ENCODE data around the gene PTPN12. TPM values are rescaled to one million over a fixed set of nuclear protein-coding genes. Genes with fewer than 3 reads are reported as not detected.

The PTPN12 gene
- total RNA-seq, 1 experiment from 2014 or later, result 104 TPM

GRCh38 chr7:77679608-77680007, 142.5 kb downstream of the PTPN12 start:
- ChIA-PET CTCF (interaction anchor here (0.7 to 1.9 kb wide), 4 partner anchors 17 to 432 kb away, joined by 3 to 11 read pairs (median 4); partner anchors contain the start of gene RSBN1L), POLR2A (interaction anchor here (0.8 to 1.2 kb wide), 3 partner anchors 11 to 80 kb away, joined by 3 to 7 read pairs (median 6); partner anchors contain the start of gene RSBN1L)
- H3K9me3 Mint-ChIP-seq (ENCODE audit: unreplicated experiment), result no peaks in the 10 kb centered on the region
- H3K4me1 Mint-ChIP-seq (ENCODE audit: insufficient read depth, unreplicated experiment), result peaks cover 11% of the 10 kb centered on the region
- H3K27me3 Mint-ChIP-seq (ENCODE audit: insufficient read depth, unreplicated experiment), result no peaks in the 10 kb centered on the region
- peaks cover 25% of the 10 kb centered on the region for H3K36me3 Mint-ChIP-seq (ENCODE audit: insufficient read depth, unreplicated experiment)
- no TSS peak for BruUV-seq (replicated peaks)
- no peak for TF ChIP-seq CTCF (IDR thresholded peaks at IDR 0.05; ENCODE audit: unreplicated experiment)
- no peak overlapping the region for H3K4me3 Mint-ChIP-seq (ENCODE audit: unreplicated experiment)
- no peak overlapping the region for H3K27ac Mint-ChIP-seq (ENCODE audit: low read depth, unreplicated experiment)
- intact Hi-C loops (cut with micrococcal nuclease), result no loop called here
- DNase-seq (ENCODE audit: unreplicated experiment), result no peak

- POLR2A ChIA-PET, result interaction anchor here (1.2 kb wide), 2 partner anchors 16 to 79 kb away, joined by 3 to 7 read pairs; partner anchors contain the start of gene RSBN1L
- no TSS peak for BruUV-seq (replicated peaks)
- intact Hi-C loops (cut with micrococcal nuclease), result no loop called here
- H3K4me3 Mint-ChIP-seq (ENCODE audit: unreplicated experiment), result no peak overlapping the region
- TF ChIP-seq CTCF (IDR thresholded peaks at IDR 0.05; ENCODE audit: unreplicated experiment), result no peak
- CTCF ChIA-PET, result interaction anchor here (0.7 to 1.9 kb wide), 4 partner anchors 16 to 433 kb away, joined by 3 to 11 read pairs (median 4); partner anchors contain the start of genes PHTF2, RSBN1L and TMEM60
- H3K27ac Mint-ChIP-seq (ENCODE audit: low read depth, unreplicated experiment), result no peak overlapping the region
- H3K4me1 Mint-ChIP-seq (ENCODE audit: insufficient read depth, unreplicated experiment), result peaks cover 9% of the 10 kb centered on the region
- no peaks in the 10 kb centered on the region for H3K9me3 Mint-ChIP-seq (ENCODE audit: unreplicated experiment)
- H3K27me3 Mint-ChIP-seq (ENCODE audit: insufficient read depth, unreplicated experiment), result no peaks in the 10 kb centered on the region
- peaks cover 27% of the 10 kb centered on the region for H3K36me3 Mint-ChIP-seq (ENCODE audit: insufficient read depth, unreplicated experiment)
- no peak for DNase-seq (ENCODE audit: unreplicated experiment)
These were observed 143.2 kb downstream of the PTPN12 start for GRCh38 chr7:77680266-77680665.

- Mint-ChIP-seq H3K27ac (ENCODE audit: low read depth, unreplicated experiment) (no peak overlapping the region), H3K27me3 (ENCODE audit: insufficient read depth, unreplicated experiment) (no peaks in the 10 kb centered on the region), H3K9me3 (ENCODE audit: unreplicated experiment) (no peaks in the 10 kb centered on the region), H3K4me1 (ENCODE audit: insufficient read depth, unreplicated experiment) (peaks cover 23% of the 10 kb centered on the region), H3K4me3 (ENCODE audit: unreplicated experiment) (no peak overlapping the region), H3K36me3 (ENCODE audit: insufficient read depth, unreplicated experiment) (peaks cover 33% of the 10 kb centered on the region)
- POLR2A ChIA-PET, result interaction anchor here (0.7 to 4.5 kb wide), 9 partner anchors 8 to 114 kb away, joined by 3 to 73 read pairs (median 5); partner anchors contain the start of genes PHTF2, RSBN1L and TMEM60
- CTCF ChIA-PET, result interaction anchor here (0.7 to 1.6 kb wide), 4 partner anchors 16 to 75 kb away, joined by 3 to 5 read pairs (median 4); no protein-coding TSS in a partner anchor
- intact Hi-C loops (cut with micrococcal nuclease), result no loop called here
- peak; percentile 45 for DNase-seq (ENCODE audit: unreplicated experiment)
- no TSS peak for BruUV-seq (replicated peaks)
- no peak for TF ChIP-seq CTCF (IDR thresholded peaks at IDR 0.05; ENCODE audit: unreplicated experiment)
These were observed 146.9 kb downstream of the PTPN12 start for GRCh38 chr7:77684030-77684429.

GRCh38 chr7:77685233-77685632, 148.1 kb downstream of the PTPN12 start:
- intact Hi-C loops (cut with micrococcal nuclease), result no loop called here
- peak; percentile 65 for DNase-seq (ENCODE audit: unreplicated experiment)
- no TSS peak for BruUV-seq (replicated peaks)
- peaks cover 33% of the 10 kb centered on the region for H3K36me3 Mint-ChIP-seq (ENCODE audit: insufficient read depth, unreplicated experiment)
- no peaks in the 10 kb centered on the region for H3K27me3 Mint-ChIP-seq (ENCODE audit: insufficient read depth, unreplicated experiment)
- CTCF ChIA-PET, result interaction anchor here (1.2 to 2.6 kb wide), 5 partner anchors 11 to 74 kb away, joined by 3 to 13 read pairs (median 5); partner anchors contain the start of gene RSBN1L
- no peaks in the 10 kb centered on the region for H3K9me3 Mint-ChIP-seq (ENCODE audit: unreplicated experiment)
- H3K27ac Mint-ChIP-seq (ENCODE audit: low read depth, unreplicated experiment), result peak overlapping the region; percentile 81
- TF ChIP-seq CTCF (IDR thresholded peaks at IDR 0.05; ENCODE audit: unreplicated experiment), result no peak
- POLR2A ChIA-PET, result interaction anchor here (0.9 to 4.5 kb wide), 8 partner anchors 9 to 146 kb away, joined by 4 to 73 read pairs (median 6); partner anchors contain the start of genes PHTF2, RSBN1L and TMEM60
- peaks cover 23% of the 10 kb centered on the region for H3K4me1 Mint-ChIP-seq (ENCODE audit: insufficient read depth, unreplicated experiment)
- peak overlapping the region; percentile 47 for H3K4me3 Mint-ChIP-seq (ENCODE audit: unreplicated experiment)
